ENCODE results near the gene S100A12. TPM values are rescaled to one million over a fixed set of nuclear protein-coding genes. Genes with fewer than 3 reads are reported as not detected.

The S100A12 gene
- total RNA-seq, 4 donors from 2014 or later, result 2.0 TPM; not detected in 3

DNA sequence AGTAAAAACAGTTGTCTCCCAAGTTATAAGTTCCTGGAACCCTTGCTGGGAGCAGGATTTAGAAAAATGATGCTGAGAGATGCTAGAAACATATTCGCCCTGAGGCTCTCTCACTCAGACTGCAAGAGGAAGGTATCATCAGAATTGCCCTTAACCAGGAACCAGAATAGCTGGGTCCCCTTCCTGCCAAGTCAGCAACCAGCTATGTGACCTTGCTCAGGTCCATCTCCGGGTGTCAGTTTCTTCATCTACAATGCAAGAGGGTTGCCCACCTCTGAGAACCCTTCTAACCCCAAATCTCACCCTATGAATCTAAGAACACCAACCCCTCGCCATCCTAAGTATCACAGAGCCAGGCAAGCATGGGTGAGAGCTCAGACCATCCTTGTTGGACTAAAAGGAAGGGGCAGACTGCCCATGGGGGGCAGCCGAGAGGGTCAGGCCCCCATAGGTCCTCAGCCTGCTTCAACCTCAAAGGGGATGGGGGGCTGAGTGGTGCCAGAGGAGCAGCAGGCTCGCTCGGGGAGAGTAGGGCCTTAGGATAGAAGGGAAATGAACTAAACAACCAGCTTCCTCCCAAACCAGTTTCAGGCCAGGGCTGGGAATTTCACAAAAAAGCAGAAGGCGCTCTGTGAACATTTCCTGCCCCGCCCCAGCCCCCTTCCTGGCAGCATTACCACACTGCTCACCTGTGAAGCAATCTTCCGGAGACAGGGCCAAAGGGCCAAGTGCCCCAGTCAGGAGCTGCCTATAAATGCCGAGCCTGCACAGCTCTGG is 18.2 kb downstream of the S100A12 start:
- peak in 1 of 2 donors; percentile 63 for DNase-seq (ENCODE audit: low spot score in 2 of 2)
- no peak overlapping the region for H3K4me3 ChIP-seq (ENCODE audit: low read depth, poor library complexity, severe bottlenecking)
- TF ChIP-seq, protein P1, sequence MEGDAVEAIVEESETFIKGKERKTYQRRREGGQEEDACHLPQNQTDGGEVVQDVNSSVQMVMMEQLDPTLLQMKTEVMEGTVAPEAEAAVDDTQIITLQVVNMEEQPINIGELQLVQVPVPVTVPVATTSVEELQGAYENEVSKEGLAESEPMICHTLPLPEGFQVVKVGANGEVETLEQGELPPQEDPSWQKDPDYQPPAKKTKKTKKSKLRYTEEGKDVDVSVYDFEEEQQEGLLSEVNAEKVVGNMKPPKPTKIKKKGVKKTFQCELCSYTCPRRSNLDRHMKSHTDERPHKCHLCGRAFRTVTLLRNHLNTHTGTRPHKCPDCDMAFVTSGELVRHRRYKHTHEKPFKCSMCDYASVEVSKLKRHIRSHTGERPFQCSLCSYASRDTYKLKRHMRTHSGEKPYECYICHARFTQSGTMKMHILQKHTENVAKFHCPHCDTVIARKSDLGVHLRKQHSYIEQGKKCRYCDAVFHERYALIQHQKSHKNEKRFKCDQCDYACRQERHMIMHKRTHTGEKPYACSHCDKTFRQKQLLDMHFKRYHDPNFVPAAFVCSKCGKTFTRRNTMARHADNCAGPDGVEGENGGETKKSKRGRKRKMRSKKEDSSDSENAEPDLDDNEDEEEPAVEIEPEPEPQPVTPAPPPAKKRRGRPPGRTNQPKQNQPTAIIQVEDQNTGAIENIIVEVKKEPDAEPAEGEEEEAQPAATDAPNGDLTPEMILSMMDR (IDR thresholded peaks at IDR 0.05), result no peak
- TF ChIP-seq POLR2A (IDR thresholded peaks at IDR 0.05), result no peak
- intact Hi-C loops (cut with DNase I; ENCODE audit: low total_unique reads), result no loop called here
- 37 to 43% methylated on average over 10 of the region's 10 CpGs for WGBS, 2 donors

GRCh38 chr1:153356392-153357075 is 18.9 kb downstream of the S100A12 start:
- DNase-seq (ENCODE audit: low spot score in 2 of 2), result no peak
- intact Hi-C loops (cut with DNase I; ENCODE audit: low total_unique reads), result no loop called here
- no peak overlapping the region for H3K4me3 ChIP-seq (ENCODE audit: low read depth, poor library complexity, severe bottlenecking)
- TF ChIP-seq POLR2A (IDR thresholded peaks at IDR 0.05), result no peak
- TF ChIP-seq, protein P1 (IDR thresholded peaks at IDR 0.05), result no peak
- WGBS, 2 donors, result 75 to 77% methylated on average over 8 of the region's 8 CpGs

- no peak overlapping the region for H3K4me3 ChIP-seq (ENCODE audit: low read depth, poor library complexity, severe bottlenecking)
- intact Hi-C loops (cut with DNase I; ENCODE audit: low total_unique reads), result no loop called here
- peak in 1 of 2 donors; percentile 58 for DNase-seq (ENCODE audit: low spot score in 2 of 2)
- no peak for TF ChIP-seq POLR2A (IDR thresholded peaks at IDR 0.05)
- TF ChIP-seq, protein P1 (IDR thresholded peaks at IDR 0.05), result peak in 1 of 3 donors; percentile 23
- 37 to 41% methylated on average over 10 of the region's 10 CpGs for WGBS, 2 donors
Measured at GRCh38 chr1:153355445-153356071, 19.9 kb downstream of the S100A12 start.

DNA sequence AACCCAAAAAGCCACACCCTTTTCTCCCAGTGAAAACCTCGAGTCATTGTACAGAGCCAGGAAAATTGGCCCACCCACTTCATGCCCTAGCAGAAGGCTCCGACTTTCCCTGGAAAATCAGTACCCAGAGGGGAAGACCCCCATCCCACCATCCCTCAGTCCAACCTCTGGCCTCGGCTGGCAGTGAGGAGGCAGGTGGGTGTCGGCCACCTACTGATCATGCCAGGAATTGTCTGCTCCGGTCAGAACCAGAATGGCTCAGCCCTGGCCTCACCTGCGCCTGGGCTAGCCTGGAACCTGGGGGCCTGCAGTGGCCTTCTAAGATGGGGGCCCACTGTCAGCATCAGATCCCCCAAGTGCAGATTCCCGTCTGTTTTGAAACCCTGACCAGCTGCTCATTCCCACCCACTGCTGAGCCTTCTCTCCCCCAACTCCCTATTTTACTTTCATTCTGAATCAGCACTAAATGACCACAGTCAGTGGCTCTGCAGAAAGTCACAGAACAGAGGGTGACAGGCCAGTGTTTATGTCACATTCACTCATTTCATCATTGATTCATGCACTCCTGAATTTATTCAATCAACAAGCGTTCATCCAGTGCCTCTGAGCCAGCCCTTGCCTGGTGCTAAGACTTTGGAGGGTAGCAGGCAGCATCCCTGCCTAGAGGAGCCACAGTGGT is 20.8 kb downstream of the S100A12 start:
- no peak overlapping the region for H3K4me3 ChIP-seq (ENCODE audit: low read depth, poor library complexity, severe bottlenecking)
- intact Hi-C loops (cut with DNase I; ENCODE audit: low total_unique reads), result no loop called here
- TF ChIP-seq, protein P1 (IDR thresholded peaks at IDR 0.05), result no peak
- TF ChIP-seq POLR2A (IDR thresholded peaks at IDR 0.05), result no peak
- WGBS, 2 donors, result 59 to 62% methylated on average over 7 to 8 of the region's 8 CpGs
- DNase-seq (ENCODE audit: low spot score in 2 of 2), result peak in 1 of 2 donors; percentile 69

GRCh38 chr1:153353226-153353947 is 22.0 kb downstream of the S100A12 start:
- peak in 1 of 2 donors; percentile 74 for DNase-seq (ENCODE audit: low spot score in 2 of 2)
- no peak for TF ChIP-seq POLR2A (IDR thresholded peaks at IDR 0.05)
- TF ChIP-seq, protein P1 (IDR thresholded peaks at IDR 0.05), result no peak
- 84 to 89% methylated on average over 7 of the region's 7 CpGs for WGBS, 2 donors
- H3K4me3 ChIP-seq (ENCODE audit: low read depth, poor library complexity, severe bottlenecking), result no peak overlapping the region
- intact Hi-C loops (cut with DNase I; ENCODE audit: low total_unique reads), result loop anchor here (2.0 kb wide), 1 partner anchor 141 kb away; no protein-coding TSS in a partner anchor
